Measurements from ENCODE around the gene ZNF787.
"Not testable (repeated sequence)": the region's sequence is repeated elsewhere in the genome, so short reads cannot be mapped to it uniquely, and the experiment has no call there.

ZNF787 gene

DNA sequence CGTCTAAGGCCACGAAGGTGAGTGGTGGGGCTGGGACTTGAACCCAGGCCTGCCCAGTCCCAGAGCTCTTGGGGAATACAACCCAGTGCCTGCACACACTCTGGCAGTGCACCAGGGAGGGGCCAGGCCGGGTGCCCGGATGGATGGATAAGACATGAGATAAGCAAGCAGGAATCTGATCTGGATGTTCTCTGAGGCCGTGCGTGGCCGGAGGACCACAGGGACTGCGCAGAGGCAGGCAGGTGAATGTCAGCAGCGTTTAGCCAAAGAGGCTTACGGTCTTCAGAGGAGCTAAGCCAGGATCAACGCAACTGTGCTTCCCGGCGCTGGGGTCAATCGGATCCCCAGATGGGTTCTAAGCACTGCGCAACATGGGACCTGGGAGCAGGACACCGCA lies 1.5 kb downstream of the ZNF787 start:
- DNase-seq (ENCODE audit: low spot score), result no peak

DNA sequence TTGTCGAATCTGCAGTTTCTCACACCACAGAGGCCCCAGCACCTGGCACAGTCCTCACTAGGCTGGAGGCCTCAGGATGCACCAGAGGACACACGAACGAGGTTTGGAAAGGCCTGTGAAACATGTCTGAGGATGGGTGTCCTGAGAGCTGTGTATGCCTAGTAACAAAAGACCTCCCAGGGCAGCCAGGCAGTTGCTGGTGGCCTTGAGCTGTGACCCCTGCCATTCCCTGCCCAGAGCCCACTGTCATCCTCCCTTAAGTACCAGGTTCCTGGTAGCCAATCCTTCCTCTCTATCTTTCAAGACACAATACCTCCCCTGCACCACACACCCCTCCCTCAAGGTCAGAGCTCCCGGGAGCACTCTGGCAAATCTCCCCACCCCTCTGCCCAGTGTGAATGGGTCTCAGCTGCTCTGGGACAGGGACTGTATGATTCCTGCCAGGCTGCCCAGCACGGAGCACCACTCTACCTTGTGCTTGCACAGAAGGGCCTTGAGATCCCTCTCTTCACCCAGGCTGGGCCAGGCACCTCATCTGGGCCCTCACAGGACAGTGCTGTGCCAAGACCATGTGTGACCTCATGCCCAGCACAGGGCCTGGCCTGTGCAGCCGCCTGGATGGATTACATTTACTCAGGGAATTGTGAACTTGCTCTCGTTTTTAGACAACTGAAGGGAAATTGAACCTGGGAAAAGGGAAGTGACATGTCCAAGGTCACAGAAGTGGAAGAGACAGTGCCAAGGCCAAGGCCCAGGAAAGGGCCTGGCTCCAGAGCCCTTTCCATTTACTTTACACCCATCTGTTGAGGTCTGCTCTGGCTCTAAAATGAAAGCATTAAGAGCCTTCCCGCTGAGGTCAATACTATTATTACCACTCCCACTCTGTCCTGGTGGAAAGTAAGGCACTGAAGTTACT lies 2.2 kb downstream of the ZNF787 start:
- no peak for DNase-seq (ENCODE audit: low spot score)

DNA sequence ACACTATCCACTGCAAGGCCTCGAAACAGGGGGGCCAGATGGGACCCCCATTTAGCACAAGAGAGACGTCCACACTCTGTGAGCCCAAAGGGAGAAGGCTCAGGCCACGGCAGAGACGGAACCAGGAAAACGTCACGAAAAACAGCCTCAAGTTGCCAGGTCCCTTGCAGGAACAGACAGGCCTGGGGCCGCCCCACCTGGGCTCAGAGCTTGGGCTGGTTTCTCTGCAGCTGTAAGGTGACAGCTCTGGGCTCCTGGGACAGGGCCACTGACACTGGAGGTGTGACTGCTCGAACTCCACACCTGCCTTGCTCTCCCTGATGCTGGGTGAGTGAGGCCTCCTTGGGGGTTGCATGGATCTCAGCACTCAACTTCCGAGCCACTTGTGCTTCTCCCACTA lies 3.2 kb downstream of the ZNF787 start:
- DNase-seq (ENCODE audit: low spot score), result no peak

- DNase-seq (ENCODE audit: low spot score), result no peak
These were observed 3.7 kb downstream of the ZNF787 start for GRCh38 chr19:56117376-56117884.

GRCh38 chr19:56116606-56117005 lies 4.5 kb downstream of the ZNF787 start:
- no peak for DNase-seq (ENCODE audit: low spot score)

- DNase-seq (ENCODE audit: low spot score), result no peak
These were observed 5.6 kb downstream of the ZNF787 start for GRCh38 chr19:56115490-56115889.

GRCh38 chr19:56114778-56115110 lies 6.4 kb downstream of the ZNF787 start:
- DNase-seq (ENCODE audit: low spot score), result no peak

DNA sequence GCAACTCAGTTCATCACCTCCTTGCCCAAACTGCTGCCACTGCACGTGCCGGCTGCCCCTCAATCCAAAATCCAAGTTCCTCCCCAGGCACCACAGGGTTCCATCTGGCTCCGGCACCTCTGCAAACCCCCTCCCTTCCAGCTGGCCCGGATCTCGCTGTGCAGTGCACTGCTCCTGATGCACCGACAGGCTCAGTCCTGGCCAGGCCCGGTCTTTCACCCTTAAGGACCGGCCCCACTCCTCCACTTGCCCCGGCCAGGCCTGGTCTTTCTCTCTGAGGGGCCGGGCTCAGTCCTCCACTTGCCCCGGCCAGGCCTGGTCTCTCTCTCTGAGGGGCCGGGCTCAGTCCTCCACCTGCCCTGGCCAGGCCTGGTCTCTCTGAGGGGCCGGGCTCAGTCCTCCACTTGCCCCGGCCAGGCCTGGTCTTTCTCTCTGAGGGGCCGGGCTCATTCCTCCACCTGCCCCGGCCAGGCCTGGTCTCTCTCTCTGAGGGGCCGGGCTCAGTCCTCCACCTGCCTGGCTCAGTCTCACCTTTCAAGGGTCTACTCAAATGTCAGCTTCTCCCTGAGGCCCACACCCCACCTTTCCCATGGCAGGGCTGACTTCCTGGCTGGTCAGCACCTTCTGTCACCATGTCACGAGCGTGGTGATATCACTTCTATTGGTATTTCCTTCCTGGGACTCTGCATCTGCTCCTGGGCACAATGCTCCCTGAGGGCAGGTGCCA lies 6.9 kb downstream of the ZNF787 start:
- no peak for DNase-seq (ENCODE audit: low spot score)

GRCh38 chr19:56113074-56113632 lies 7.9 kb downstream of the ZNF787 start:
- DNase-seq (ENCODE audit: low spot score), result no peak

DNA sequence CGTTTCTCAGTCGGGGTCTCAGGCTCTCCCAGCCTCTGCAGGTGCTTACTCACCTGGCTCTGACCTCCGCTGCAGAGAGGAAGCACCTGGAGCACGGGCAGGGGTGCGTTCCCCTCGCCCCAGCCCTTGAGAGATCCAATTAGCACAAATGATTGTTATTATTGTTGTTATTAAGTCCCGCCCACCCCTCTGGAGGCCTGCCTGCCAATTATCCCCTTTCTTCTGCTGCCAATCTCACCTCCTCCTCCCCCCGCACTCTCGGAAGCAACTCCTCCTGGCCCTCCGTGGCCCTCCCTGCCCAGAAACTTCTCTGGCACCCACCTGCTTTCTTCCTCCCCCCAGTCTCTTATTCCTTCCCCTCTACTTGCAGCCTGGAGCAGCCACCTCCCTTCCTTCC lies 8.8 kb downstream of the ZNF787 start:
- DNase-seq (ENCODE audit: low spot score), result no peak

DNA sequence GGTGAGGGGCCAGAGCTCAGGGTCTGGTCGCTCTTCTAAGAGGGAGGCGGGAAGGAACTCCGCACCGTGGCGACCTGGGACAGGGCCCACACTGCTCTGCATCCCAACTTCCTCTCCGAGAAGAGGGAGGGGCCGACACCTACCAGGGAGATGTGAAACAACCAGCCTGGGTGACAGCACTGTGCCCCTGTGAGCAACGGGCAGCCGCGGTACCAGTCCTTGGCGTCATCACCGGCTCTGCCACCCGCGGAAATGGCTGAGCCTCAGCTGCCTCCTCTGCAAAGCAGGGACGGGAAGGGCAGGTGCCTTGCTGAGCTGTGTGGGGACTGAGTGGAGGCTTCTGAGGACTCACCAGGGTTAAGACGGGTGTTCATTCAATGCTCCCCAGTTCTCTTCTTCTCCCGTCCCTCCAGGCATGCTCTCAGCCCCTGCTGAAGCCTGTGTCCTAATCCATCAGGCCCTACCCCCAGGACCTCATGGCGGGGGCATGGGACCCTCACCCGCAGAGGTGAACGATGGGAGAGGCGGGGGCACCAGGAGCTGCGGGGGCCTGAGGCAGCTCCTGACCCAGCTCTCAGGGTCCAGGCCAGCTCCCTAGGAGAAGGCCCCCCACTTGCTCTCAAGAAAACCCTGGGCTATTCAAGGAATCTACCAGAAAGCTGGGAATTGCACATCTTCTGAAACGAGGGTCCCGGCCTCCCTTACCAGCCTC lies 9.3 kb downstream of the ZNF787 start:
- DNase-seq (ENCODE audit: low spot score), result no peak

GRCh38 chr19:56110515-56111448 lies 10.3 kb downstream of the ZNF787 start:
- DNase-seq (ENCODE audit: low spot score), result no peak

GRCh38 chr19:56109226-56109625 lies 11.9 kb downstream of the ZNF787 start:
- no peak for DNase-seq (ENCODE audit: low spot score)

GRCh38 chr19:56108447-56109195 lies 12.5 kb downstream of the ZNF787 start:
- DNase-seq (ENCODE audit: low spot score), result no peak

DNA sequence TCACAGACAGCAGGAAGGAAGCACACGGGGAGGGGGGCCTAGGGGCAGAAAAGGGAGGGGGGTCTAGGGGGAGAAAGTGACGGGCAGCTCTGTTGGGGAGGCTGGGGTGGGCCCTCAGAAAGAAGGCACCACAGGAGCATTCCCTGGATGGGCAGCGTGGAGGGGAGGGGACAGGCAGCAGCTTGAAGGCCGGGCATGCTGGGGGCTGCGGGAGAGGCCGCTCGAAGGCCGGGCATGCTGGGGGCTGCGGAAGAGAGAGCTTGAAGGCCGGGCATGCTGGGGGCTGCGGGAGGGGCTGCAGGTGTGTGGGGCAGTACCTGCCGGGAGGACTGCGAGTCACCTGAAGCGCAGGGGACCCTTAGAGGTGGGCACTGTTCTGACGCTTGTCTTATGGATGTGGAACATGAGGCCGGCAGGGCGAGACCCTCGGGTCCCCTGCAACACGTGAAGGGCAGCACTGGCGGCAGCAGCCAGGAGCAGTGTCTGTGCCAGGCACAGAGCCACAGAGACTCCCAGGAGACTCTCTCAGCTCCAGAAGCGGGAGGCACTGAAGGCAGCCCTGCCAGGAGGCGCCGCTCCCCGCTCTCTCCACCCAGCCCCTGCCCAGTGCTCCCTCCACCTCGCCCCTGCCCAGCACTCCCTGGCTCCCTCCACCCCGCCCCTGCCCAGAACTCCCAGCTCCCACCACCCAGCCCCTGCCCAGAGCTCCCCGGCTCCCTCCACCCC lies 13.3 kb downstream of the ZNF787 start:
- no peak for DNase-seq (ENCODE audit: low spot score)

- no peak for DNase-seq (ENCODE audit: low spot score)
These were observed 14.1 kb downstream of the ZNF787 start for GRCh38 chr19:56106993-56107392.

DNA sequence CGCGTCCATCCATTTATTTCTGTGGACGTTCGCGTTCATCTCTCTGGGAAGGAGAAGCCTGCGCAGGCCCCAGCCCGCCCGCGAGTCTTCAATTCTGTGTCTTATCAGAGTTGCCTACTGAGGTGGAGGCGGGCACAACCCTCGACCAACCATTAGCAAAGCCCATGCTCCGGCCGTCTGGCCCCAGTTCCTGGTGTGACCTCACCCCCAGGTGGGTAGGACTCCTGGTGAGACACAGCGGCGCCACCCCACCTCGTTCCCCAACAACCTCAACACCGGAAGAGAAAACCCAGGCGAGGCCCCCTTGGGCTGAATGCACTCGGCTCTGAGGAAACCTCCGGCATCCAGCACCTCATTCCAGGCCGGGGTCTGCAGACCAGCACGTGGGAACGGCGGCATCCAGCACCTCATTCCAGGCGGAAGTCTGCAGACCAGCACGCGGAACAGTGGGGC lies 14.7 kb downstream of the ZNF787 start:
- no peak for DNase-seq (ENCODE audit: low spot score)

DNA sequence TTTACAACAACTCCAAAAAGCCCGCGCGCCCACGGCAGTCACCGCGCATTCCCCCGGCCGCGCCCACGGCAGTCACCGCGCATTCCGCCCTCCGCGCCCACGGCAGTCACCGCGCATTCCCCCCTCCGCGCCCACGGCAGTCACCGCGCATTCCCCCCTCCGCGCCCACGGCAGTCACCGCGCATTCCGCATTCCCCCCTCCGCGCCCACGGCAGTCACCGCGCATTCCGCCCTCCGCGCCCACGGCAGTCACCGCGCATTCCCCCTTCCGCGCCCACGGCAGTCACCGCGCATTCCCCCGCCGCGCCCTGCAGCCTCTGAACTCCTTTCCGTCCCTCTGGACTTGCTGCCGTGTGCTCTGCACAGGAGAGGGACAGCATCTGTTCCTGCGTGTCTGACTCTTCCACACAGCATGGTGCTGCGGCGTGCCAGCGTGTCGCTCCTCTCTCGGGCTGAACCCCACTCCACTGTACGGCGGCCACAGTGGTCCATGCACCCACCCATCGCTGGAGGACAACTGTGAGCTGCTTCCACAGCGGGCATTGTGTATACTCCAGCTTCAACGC lies 15.2 kb downstream of the ZNF787 start:
- not testable (repeated sequence) for DNase-seq (ENCODE audit: low spot score)

DNA sequence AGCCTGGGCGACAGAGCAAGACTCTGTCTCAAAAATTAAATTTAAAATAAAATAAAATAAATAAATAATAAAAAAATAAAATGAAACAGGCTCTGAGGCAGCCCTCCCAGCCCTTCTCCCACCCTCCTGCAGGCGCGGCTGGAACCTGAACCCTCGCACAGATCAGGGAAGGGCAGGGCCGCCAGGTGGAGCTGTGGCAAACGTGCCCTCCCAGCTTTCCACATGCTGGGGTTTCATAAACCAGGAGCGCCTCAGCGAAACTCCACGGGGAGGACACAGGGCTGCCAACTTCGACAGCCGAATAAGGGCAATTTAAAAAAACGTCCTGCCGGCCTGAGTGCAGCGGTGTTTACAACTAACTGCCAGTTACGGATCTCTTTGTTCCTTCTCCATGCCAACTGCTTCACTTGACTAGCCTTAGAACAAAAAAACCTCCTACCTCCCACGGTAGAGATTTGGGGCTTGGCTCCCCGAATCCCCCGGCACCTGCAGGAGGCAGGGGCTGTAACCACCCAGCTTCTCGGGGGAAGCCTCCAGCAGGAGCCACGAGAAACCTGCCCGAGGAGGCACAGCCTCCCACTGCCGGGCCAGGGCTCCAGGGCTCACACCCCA lies 15.9 kb downstream of the ZNF787 start:
- DNase-seq (ENCODE audit: low spot score), result no peak
